Measurements from ENCODE around the gene LRRC26. TPM values are rescaled to one million over a fixed set of nuclear protein-coding genes. Genes with fewer than 3 reads are reported as not detected.

The LRRC26 gene
- total RNA-seq, 5 donors from 2014 or later (not counting 1 experiment from before 2014, with no cell fraction given): not detected

GRCh38 chr9:137149363-137149762 lies 20.5 kb downstream of the LRRC26 start:
- no peaks in the 10 kb centered on the region for H3K36me3 Mint-ChIP-seq
- Histone ChIP-seq H3K9me3 (no peaks in the 10 kb centered on the region), H3K27me3 (replicated peaks in 1 of 2; ENCODE audit: control insufficient read depth in 2 of 2, extremely low read depth in 1 of 2, insufficient read depth in 2 of 2, low read length in 1 of 2) (peaks cover 0 to 51% of the 10 kb centered on the region in 2 experiments), H3K4me1 (ENCODE audit: control insufficient read depth in 1 of 2, extremely low read depth in 1 of 2, insufficient read depth in 2 of 2, low read length in 2 of 2) (peaks cover 0 to 6% of the 10 kb centered on the region in 2 experiments), H3K36me3 (ENCODE audit: control insufficient read depth in 2 of 2, extremely low read depth in 1 of 2, insufficient read depth in 1 of 2, low read length in 1 of 2) (no peaks in the 10 kb centered on the region), H3K4me3 (ENCODE audit: control insufficient read depth in 1 of 2, extremely low read depth in 1 of 2, low read length in 1 of 2) (no peak overlapping the region), H3K27ac (ENCODE audit: low read length) (no peak overlapping the region)
- no peak overlapping the region for H3K4me3 Mint-ChIP-seq
- peaks cover 3 to 7% of the 10 kb centered on the region in 2 donors for H3K27me3 Mint-ChIP-seq
- CTCF ChIA-PET: no interaction called here
- H3K4me1 Mint-ChIP-seq: peaks cover 0 to 2% (median 0%) of the 10 kb centered on the region in 3 donors
- 80% methylated on average over 3 of the region's 5 CpGs for WGBS (ENCODE audit: insufficient coverage)
- DNase-seq (no peak), ATAC-seq (replicated peaks in 1 of 4) (no peak)
- H3K27ac Mint-ChIP-seq: no peak overlapping the region
- no peaks in the 10 kb centered on the region for H3K9me3 Mint-ChIP-seq
- POLR2A ChIA-PET: no interaction called here

- Mint-ChIP-seq H3K4me1 (peaks cover 0 to 2% (median 0%) of the 10 kb centered on the region in 3 donors), H3K4me3 (no peak overlapping the region), H3K9me3 (no peaks in the 10 kb centered on the region), H3K27ac (no peak overlapping the region), H3K27me3 (peaks cover 3 to 13% of the 10 kb centered on the region in 2 donors), H3K36me3 (no peaks in the 10 kb centered on the region)
- WGBS (ENCODE audit: insufficient coverage): 85% methylated on average over 17 of the region's 19 CpGs
- DNase-seq (no peak), ATAC-seq (replicated peaks in 1 of 4) (no peak)
- ChIA-PET POLR2A (no interaction called here), CTCF (no interaction called here)
- Histone ChIP-seq H3K27ac (ENCODE audit: low read length) (no peak overlapping the region), H3K27me3 (replicated peaks in 1 of 2; ENCODE audit: control insufficient read depth in 2 of 2, extremely low read depth in 1 of 2, insufficient read depth in 2 of 2, low read length in 1 of 2) (peaks cover 0 to 53% of the 10 kb centered on the region in 2 experiments), H3K9me3 (no peaks in the 10 kb centered on the region), H3K4me1 (ENCODE audit: control insufficient read depth in 1 of 2, extremely low read depth in 1 of 2, insufficient read depth in 2 of 2, low read length in 2 of 2) (peaks cover 0 to 6% of the 10 kb centered on the region in 2 experiments), H3K4me3 (ENCODE audit: control insufficient read depth in 1 of 2, extremely low read depth in 1 of 2, low read length in 1 of 2) (no peak overlapping the region), H3K36me3 (ENCODE audit: control insufficient read depth in 2 of 2, extremely low read depth in 1 of 2, insufficient read depth in 1 of 2, low read length in 1 of 2) (no peaks in the 10 kb centered on the region)
Measured at GRCh38 chr9:137148661-137149060, 21.2 kb downstream of the LRRC26 start.

- Histone ChIP-seq H3K36me3 (ENCODE audit: control insufficient read depth in 2 of 2, extremely low read depth in 1 of 2, insufficient read depth in 1 of 2, low read length in 1 of 2) (no peaks in the 10 kb centered on the region), H3K27ac (ENCODE audit: low read length) (no peak overlapping the region), H3K27me3 (replicated peaks in 1 of 2; ENCODE audit: control insufficient read depth in 2 of 2, extremely low read depth in 1 of 2, insufficient read depth in 2 of 2, low read length in 1 of 2) (peaks cover 0 to 55% of the 10 kb centered on the region in 2 experiments), H3K9me3 (no peaks in the 10 kb centered on the region), H3K4me3 (ENCODE audit: control insufficient read depth in 1 of 2, extremely low read depth in 1 of 2, low read length in 1 of 2) (no peak overlapping the region), H3K4me1 (ENCODE audit: control insufficient read depth in 1 of 2, extremely low read depth in 1 of 2, insufficient read depth in 2 of 2, low read length in 2 of 2) (peaks cover 0 to 6% of the 10 kb centered on the region in 2 experiments)
- 78% methylated on average over 22 of the region's 27 CpGs for WGBS (ENCODE audit: insufficient coverage)
- CTCF ChIA-PET: no interaction called here
- Mint-ChIP-seq H3K36me3 (no peaks in the 10 kb centered on the region), H3K27ac (no peak overlapping the region), H3K9me3 (no peaks in the 10 kb centered on the region), H3K4me3 (no peak overlapping the region), H3K4me1 (peaks cover 0 to 2% (median 0%) of the 10 kb centered on the region in 3 donors), H3K27me3 (peaks cover 3 to 17% of the 10 kb centered on the region in 2 donors)
- POLR2A ChIA-PET: no interaction called here
- DNase-seq (no peak), ATAC-seq (replicated peaks in 1 of 4) (no peak)
Measured at GRCh38 chr9:137148242-137148641, 21.6 kb downstream of the LRRC26 start.

GRCh38 chr9:137147793-137148160 lies 22.1 kb downstream of the LRRC26 start:
- no peak overlapping the region for H3K27ac Mint-ChIP-seq
- no peaks in the 10 kb centered on the region for H3K36me3 Mint-ChIP-seq
- H3K36me3 ChIP-seq (ENCODE audit: control insufficient read depth in 2 of 2, extremely low read depth in 1 of 2, insufficient read depth in 1 of 2, low read length in 1 of 2): no peaks in the 10 kb centered on the region
- H3K9me3 Mint-ChIP-seq: no peaks in the 10 kb centered on the region
- no peaks in the 10 kb centered on the region for H3K9me3 ChIP-seq
- peaks cover 0 to 2% (median 0%) of the 10 kb centered on the region in 3 donors for H3K4me1 Mint-ChIP-seq
- ATAC-seq (replicated peaks in 1 of 4): no peak
- POLR2A ChIA-PET: no interaction called here
- DNase-seq: no peak
- 43% methylated on average over 17 of the region's 24 CpGs for WGBS (ENCODE audit: insufficient coverage)
- H3K4me3 ChIP-seq (ENCODE audit: control insufficient read depth in 1 of 2, extremely low read depth in 1 of 2, low read length in 1 of 2): no peak overlapping the region
- H3K27me3 Mint-ChIP-seq: peaks cover 3 to 19% of the 10 kb centered on the region in 2 donors
- no peak overlapping the region for H3K4me3 Mint-ChIP-seq
- peaks cover 0 to 6% of the 10 kb centered on the region in 2 experiments for H3K4me1 ChIP-seq (ENCODE audit: control insufficient read depth in 1 of 2, extremely low read depth in 1 of 2, insufficient read depth in 2 of 2, low read length in 2 of 2)
- CTCF ChIA-PET: no interaction called here
- peaks cover 0 to 60% of the 10 kb centered on the region in 2 experiments for H3K27me3 ChIP-seq (replicated peaks in 1 of 2; ENCODE audit: control insufficient read depth in 2 of 2, extremely low read depth in 1 of 2, insufficient read depth in 2 of 2, low read length in 1 of 2)
- no peak overlapping the region for H3K27ac ChIP-seq (ENCODE audit: low read length)

GRCh38 chr9:137147091-137147792 lies 22.6 kb downstream of the LRRC26 start:
- ATAC-seq (replicated peaks in 1 of 4): no peak
- peaks cover 0 to 65% of the 10 kb centered on the region in 2 experiments for H3K27me3 ChIP-seq (replicated peaks in 1 of 2; ENCODE audit: control insufficient read depth in 2 of 2, extremely low read depth in 1 of 2, insufficient read depth in 2 of 2, low read length in 1 of 2)
- POLR2A ChIA-PET: no interaction called here
- 90% methylated on average over 22 of the region's 26 CpGs for WGBS (ENCODE audit: insufficient coverage)
- no peak overlapping the region for H3K27ac ChIP-seq (ENCODE audit: low read length)
- H3K4me3 ChIP-seq (ENCODE audit: control insufficient read depth in 1 of 2, extremely low read depth in 1 of 2, low read length in 1 of 2): no peak overlapping the region
- H3K9me3 ChIP-seq: no peaks in the 10 kb centered on the region
- Mint-ChIP-seq H3K27ac (peak overlapping the region; percentile 55), H3K4me1 (peaks cover 0 to 4% (median 2%) of the 10 kb centered on the region in 3 donors), H3K9me3 (no peaks in the 10 kb centered on the region), H3K36me3 (no peaks in the 10 kb centered on the region), H3K27me3 (peaks cover 7 to 24% of the 10 kb centered on the region in 2 donors), H3K4me3 (no peak overlapping the region)
- no peak for DNase-seq
- CTCF ChIA-PET: no interaction called here
- peaks cover 0 to 6% of the 10 kb centered on the region in 2 experiments for H3K4me1 ChIP-seq (ENCODE audit: control insufficient read depth in 1 of 2, extremely low read depth in 1 of 2, insufficient read depth in 2 of 2, low read length in 2 of 2)
- no peaks in the 10 kb centered on the region for H3K36me3 ChIP-seq (ENCODE audit: control insufficient read depth in 2 of 2, extremely low read depth in 1 of 2, insufficient read depth in 1 of 2, low read length in 1 of 2)

GRCh38 chr9:137146527-137146918 lies 23.3 kb downstream of the LRRC26 start:
- no peak for ATAC-seq (replicated peaks in 1 of 4)
- H3K27ac ChIP-seq (ENCODE audit: low read length): no peak overlapping the region
- H3K9me3 ChIP-seq: no peaks in the 10 kb centered on the region
- H3K4me1 ChIP-seq (ENCODE audit: control insufficient read depth in 1 of 2, extremely low read depth in 1 of 2, insufficient read depth in 2 of 2, low read length in 2 of 2): peaks cover 0 to 6% of the 10 kb centered on the region in 2 experiments
- no peak overlapping the region for H3K4me3 Mint-ChIP-seq
- H3K27me3 ChIP-seq (replicated peaks in 1 of 2; ENCODE audit: control insufficient read depth in 2 of 2, extremely low read depth in 1 of 2, insufficient read depth in 2 of 2, low read length in 1 of 2): peaks cover 0 to 72% of the 10 kb centered on the region in 2 experiments
- no peak overlapping the region for H3K27ac Mint-ChIP-seq
- peaks cover 0 to 6% (median 2%) of the 10 kb centered on the region in 3 donors for H3K4me1 Mint-ChIP-seq
- H3K36me3 Mint-ChIP-seq: no peaks in the 10 kb centered on the region
- CTCF ChIA-PET: no interaction called here
- peaks cover 13 to 31% of the 10 kb centered on the region in 2 donors for H3K27me3 Mint-ChIP-seq
- H3K4me3 ChIP-seq (ENCODE audit: control insufficient read depth in 1 of 2, extremely low read depth in 1 of 2, low read length in 1 of 2): no peak overlapping the region
- no peaks in the 10 kb centered on the region for H3K9me3 Mint-ChIP-seq
- no peak for DNase-seq
- H3K36me3 ChIP-seq (ENCODE audit: control insufficient read depth in 2 of 2, extremely low read depth in 1 of 2, insufficient read depth in 1 of 2, low read length in 1 of 2): no peaks in the 10 kb centered on the region
- WGBS (ENCODE audit: insufficient coverage): 60% methylated on average over 1 of the region's 9 CpGs
- POLR2A ChIA-PET: no interaction called here
